Neural cell (in vitro differentiated cells): ENCODE measurements around the gene GPC5.

Experiments
- CTCF ChIP-seq: fragments of 450-650 bp; IDR thresholded peaks from 2 replicates; pipeline ENCODE4 v1.5.1; 2014; ENCODE audit warnings: antibody characterized with exemption, mild to moderate bottlenecking, moderate library complexity; ENCODE audit not compliant: poor library complexity, severe bottlenecking
- EP300 ChIP-seq: fragments of 450-650 bp; conservative IDR thresholded peaks from 2 replicates; pipeline ENCODE4 v1.6.1; 2014; ENCODE audit warnings: antibody characterized with exemption, mild to moderate bottlenecking, moderate library complexity; ENCODE audit not compliant: poor library complexity, severe bottlenecking
- EZH2 ChIP-seq: fragments of 200-600, 300-800 bp; shearing (Covaris generic), sonication (generic); IDR thresholded peaks from 2 replicates; pipeline ENCODE4 v1.6.1; 2014; ENCODE audit warnings: antibody characterized with exemption, low read length, borderline replicate concordance, mild to moderate bottlenecking; ENCODE audit not compliant: insufficient read depth, poor library complexity, severe bottlenecking
- MXI1 ChIP-seq: fragments of 450-650 bp; conservative IDR thresholded peaks from 2 replicates; pipeline ENCODE4 v1.6.1; 2014; ENCODE audit warnings: antibody characterized with exemption, mild to moderate bottlenecking; ENCODE audit not compliant: poor library complexity, severe bottlenecking
- POLR2AphosphoS5 ChIP-seq: IDR thresholded peaks from 2 replicates; pipeline ENCODE4 v1.6.1; 2012
- REST ChIP-seq: IDR thresholded peaks from 2 replicates; pipeline ENCODE4 v1.6.1; 2012; ENCODE audit warnings: borderline replicate concordance
- SMC3 ChIP-seq: fragments of 450-650 bp; conservative IDR thresholded peaks from 2 replicates; pipeline ENCODE4 v1.6.1; 2014; ENCODE audit warnings: antibody characterized with exemption, mild to moderate bottlenecking, moderate library complexity; ENCODE audit not compliant: poor library complexity
- TAF1 ChIP-seq: IDR thresholded peaks from 2 replicates; pipeline ENCODE4 v1.6.1; 2012; ENCODE audit warnings: low read depth

- TF ChIP-seq CTCF, result no peak
- no peak for TF ChIP-seq EP300
- no peak for TF ChIP-seq MXI1
- no peak for TF ChIP-seq EZH2
- no peak for TF ChIP-seq POLR2AphosphoS5
- TF ChIP-seq SMC3, result no peak
- TF ChIP-seq TAF1, result no peak
- TF ChIP-seq REST, result no peak
Measured at GRCh38 chr13:92849381-92849780, 1451.0 kb downstream of the GPC5 start.
